ENCODE results near the gene GTF2A1. TPM values are rescaled to one million over a fixed set of nuclear protein-coding genes. Genes with fewer than 3 reads are reported as not detected.

The GTF2A1 gene
- total RNA-seq, 1 experiment from 2014 or later: 34.4 TPM

DNA sequence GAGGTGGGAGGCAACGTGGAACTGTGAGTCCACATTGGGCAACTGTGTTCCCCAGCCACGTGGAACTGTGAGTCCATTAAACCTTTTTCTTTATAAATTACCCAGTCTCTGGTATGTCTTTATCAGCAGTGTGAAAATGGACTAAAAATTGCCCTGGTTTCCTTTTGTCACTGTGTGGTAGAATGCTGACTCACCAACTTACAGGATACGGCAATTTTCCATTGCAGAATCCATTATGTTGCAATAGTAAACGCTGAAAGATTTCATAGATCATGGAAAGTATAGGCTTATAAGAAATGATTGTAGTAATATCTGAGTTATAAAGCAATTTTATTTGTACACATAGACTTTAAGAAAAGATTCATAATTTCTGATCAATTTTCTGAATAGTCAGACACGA lies 93.0 kb downstream of the GTF2A1 start:
- ChIA-PET CTCF (no interaction called here), POLR2A (no interaction called here)
- intact Hi-C loops (cut with micrococcal nuclease; ENCODE audit: unreplicated experiment): no loop called here
- DNase-seq (ENCODE audit: low read depth, low spot score): no peak
- ATAC-seq: no peak
- Histone ChIP-seq H3K4me1 (ENCODE audit: control insufficient read depth, insufficient read depth, low read length) (no peaks in the 10 kb centered on the region), H3K36me3 (ENCODE audit: control insufficient read depth, insufficient read depth, low read length) (no peaks in the 10 kb centered on the region), H3K4me3 (ENCODE audit: low read depth in 2 of 2, low read length in 2 of 2) (no peak overlapping the region), H3K27me3 (ENCODE audit: control insufficient read depth, insufficient read depth, low read length) (no peaks in the 10 kb centered on the region), H3K9me3 (ENCODE audit: control insufficient read depth, insufficient read depth, low read depth, low read length) (no peaks in the 10 kb centered on the region), H3K27ac (ENCODE audit: low read length) (no peak overlapping the region)
- in situ Hi-C loops (cut with HindIII; ENCODE audit: low pct_unique_long_range_greater_than_20kb, low sequenced_read_pairs): no loop called here
- no TSS peak for BruUV-seq (replicated peaks)
- TF ChIP-seq, protein P1, sequence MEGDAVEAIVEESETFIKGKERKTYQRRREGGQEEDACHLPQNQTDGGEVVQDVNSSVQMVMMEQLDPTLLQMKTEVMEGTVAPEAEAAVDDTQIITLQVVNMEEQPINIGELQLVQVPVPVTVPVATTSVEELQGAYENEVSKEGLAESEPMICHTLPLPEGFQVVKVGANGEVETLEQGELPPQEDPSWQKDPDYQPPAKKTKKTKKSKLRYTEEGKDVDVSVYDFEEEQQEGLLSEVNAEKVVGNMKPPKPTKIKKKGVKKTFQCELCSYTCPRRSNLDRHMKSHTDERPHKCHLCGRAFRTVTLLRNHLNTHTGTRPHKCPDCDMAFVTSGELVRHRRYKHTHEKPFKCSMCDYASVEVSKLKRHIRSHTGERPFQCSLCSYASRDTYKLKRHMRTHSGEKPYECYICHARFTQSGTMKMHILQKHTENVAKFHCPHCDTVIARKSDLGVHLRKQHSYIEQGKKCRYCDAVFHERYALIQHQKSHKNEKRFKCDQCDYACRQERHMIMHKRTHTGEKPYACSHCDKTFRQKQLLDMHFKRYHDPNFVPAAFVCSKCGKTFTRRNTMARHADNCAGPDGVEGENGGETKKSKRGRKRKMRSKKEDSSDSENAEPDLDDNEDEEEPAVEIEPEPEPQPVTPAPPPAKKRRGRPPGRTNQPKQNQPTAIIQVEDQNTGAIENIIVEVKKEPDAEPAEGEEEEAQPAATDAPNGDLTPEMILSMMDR (IDR thresholded peaks at IDR 0.05): no peak
- TF ChIP-seq SIN3A (IDR thresholded peaks at IDR 0.05; ENCODE audit: borderline replicate concordance, insufficient read depth, low read depth, low read length): no peak
- no peak for TF ChIP-seq TCF7L2 (IDR thresholded peaks at IDR 0.05; ENCODE audit: low read depth, low read length)
- no peak for TF ChIP-seq POLR2AphosphoS5 (IDR thresholded peaks at IDR 0.05; ENCODE audit: low read depth, low read length)
- TF ChIP-seq, protein P2, sequence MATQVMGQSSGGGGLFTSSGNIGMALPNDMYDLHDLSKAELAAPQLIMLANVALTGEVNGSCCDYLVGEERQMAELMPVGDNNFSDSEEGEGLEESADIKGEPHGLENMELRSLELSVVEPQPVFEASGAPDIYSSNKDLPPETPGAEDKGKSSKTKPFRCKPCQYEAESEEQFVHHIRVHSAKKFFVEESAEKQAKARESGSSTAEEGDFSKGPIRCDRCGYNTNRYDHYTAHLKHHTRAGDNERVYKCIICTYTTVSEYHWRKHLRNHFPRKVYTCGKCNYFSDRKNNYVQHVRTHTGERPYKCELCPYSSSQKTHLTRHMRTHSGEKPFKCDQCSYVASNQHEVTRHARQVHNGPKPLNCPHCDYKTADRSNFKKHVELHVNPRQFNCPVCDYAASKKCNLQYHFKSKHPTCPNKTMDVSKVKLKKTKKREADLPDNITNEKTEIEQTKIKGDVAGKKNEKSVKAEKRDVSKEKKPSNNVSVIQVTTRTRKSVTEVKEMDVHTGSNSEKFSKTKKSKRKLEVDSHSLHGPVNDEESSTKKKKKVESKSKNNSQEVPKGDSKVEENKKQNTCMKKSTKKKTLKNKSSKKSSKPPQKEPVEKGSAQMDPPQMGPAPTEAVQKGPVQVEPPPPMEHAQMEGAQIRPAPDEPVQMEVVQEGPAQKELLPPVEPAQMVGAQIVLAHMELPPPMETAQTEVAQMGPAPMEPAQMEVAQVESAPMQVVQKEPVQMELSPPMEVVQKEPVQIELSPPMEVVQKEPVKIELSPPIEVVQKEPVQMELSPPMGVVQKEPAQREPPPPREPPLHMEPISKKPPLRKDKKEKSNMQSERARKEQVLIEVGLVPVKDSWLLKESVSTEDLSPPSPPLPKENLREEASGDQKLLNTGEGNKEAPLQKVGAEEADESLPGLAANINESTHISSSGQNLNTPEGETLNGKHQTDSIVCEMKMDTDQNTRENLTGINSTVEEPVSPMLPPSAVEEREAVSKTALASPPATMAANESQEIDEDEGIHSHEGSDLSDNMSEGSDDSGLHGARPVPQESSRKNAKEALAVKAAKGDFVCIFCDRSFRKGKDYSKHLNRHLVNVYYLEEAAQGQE (IDR thresholded peaks at IDR 0.05; ENCODE audit: insufficient read depth in 1 of 2, low read depth in 2 of 2, low read length in 1 of 2): no peak

DNA sequence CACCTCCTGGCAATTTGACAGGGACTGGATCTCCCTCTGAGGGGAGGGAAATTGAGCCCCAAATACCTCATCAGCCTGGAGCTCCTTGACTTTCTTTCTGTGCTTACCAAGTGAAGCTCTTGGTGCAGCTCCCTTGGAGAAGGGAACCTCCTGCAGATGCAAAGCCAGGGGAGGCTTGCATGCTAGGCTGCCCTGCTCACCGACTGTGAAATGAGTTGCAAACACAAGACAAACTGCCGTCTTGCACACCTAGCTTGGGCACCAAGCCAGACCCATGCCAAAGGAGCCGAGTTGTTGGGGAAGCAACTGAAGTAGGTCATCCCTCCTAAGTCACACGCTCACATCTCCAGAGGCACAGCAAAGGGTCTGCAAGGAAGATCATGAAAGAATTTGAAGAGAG lies 95.2 kb downstream of the GTF2A1 start:
- BruUV-seq (replicated peaks): no TSS peak
- intact Hi-C loops (cut with micrococcal nuclease; ENCODE audit: unreplicated experiment): no loop called here
- no peaks in the 10 kb centered on the region for H3K9me3 ChIP-seq (ENCODE audit: control insufficient read depth, insufficient read depth, low read depth, low read length)
- ChIA-PET POLR2A (no interaction called here), CTCF (no interaction called here)
- H3K4me3 ChIP-seq (ENCODE audit: low read depth in 2 of 2, low read length in 2 of 2): no peak overlapping the region
- H3K36me3 ChIP-seq (ENCODE audit: control insufficient read depth, insufficient read depth, low read length): no peaks in the 10 kb centered on the region
- no peak for DNase-seq (ENCODE audit: low read depth, low spot score)
- TF ChIP-seq, protein P1 (IDR thresholded peaks at IDR 0.05): no peak
- no peak for TF ChIP-seq TCF7L2 (IDR thresholded peaks at IDR 0.05; ENCODE audit: low read depth, low read length)
- TF ChIP-seq POLR2AphosphoS5 (IDR thresholded peaks at IDR 0.05; ENCODE audit: low read depth, low read length): no peak
- TF ChIP-seq, protein P2 (IDR thresholded peaks at IDR 0.05; ENCODE audit: insufficient read depth in 1 of 2, low read depth in 2 of 2, low read length in 1 of 2): no peak
- no peak for TF ChIP-seq SIN3A (IDR thresholded peaks at IDR 0.05; ENCODE audit: borderline replicate concordance, insufficient read depth, low read depth, low read length)
- in situ Hi-C loops (cut with HindIII; ENCODE audit: low pct_unique_long_range_greater_than_20kb, low sequenced_read_pairs): no loop called here
- no peaks in the 10 kb centered on the region for H3K27me3 ChIP-seq (ENCODE audit: control insufficient read depth, insufficient read depth, low read length)
- no peak overlapping the region for H3K27ac ChIP-seq (ENCODE audit: low read length)
- ATAC-seq: no peak
- H3K4me1 ChIP-seq (ENCODE audit: control insufficient read depth, insufficient read depth, low read length): no peaks in the 10 kb centered on the region

Other genes starting within 250 kb of the GTF2A1 start
- 0.36 TPM for gene STON2, start 179.4 kb upstream of the GTF2A1 start, total RNA-seq (2021; ENCODE audit: unreplicated experiment)

Data from Panc1 (cell line).